NT2/D1 (cell line): ENCODE results near the gene MBNL1.

Experiments used
- SUZ12 ChIP-seq: IDR thresholded peaks from 2 replicates; pipeline ENCODE4 v1.6.1; 2011; ENCODE audit not compliant: insufficient read length, insufficient read depth; ENCODE audit errors: extremely low read depth
- ZNF274 ChIP-seq: IDR thresholded peaks from 2 replicates; pipeline ENCODE4 v1.6.1; 2011; ENCODE audit warnings: mild to moderate bottlenecking, low read depth, low read length

- no peak for TF ChIP-seq SUZ12
- no peak for TF ChIP-seq ZNF274
Measured at GRCh38 chr3:152319831-152320617, 51.3 kb downstream of the MBNL1 start.
